ENCODE measurements around the gene BMPER.
A peak's percentile ranks its signal among the peaks of the same experiment; 100 is the strongest.

Gene BMPER

DNA sequence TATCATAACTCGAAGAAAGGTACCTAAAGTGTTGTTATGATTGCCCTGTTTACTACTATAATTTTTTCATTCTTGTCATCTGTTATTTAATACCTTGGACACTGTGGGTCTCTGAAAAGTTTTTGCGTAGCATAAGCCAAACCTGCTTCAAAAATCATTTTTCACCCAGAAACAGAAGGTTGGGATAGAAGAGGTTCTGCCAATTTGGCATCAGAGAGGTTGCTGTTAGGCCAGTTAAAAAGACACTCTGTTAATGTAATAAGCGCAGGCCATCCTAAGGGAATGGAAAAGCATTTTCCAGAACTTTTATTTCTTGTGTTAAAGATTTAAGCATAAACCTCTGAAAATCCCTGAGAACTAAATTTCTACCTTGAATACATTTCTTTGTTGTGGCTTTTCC lies 212.2 kb downstream of the BMPER start:
- ATAC-seq, result no peak
- no peak overlapping the region for H3K27ac Mint-ChIP-seq
- peaks cover 0 to 20% of the 10 kb centered on the region in 2 donors for H3K9me3 Mint-ChIP-seq

DNA sequence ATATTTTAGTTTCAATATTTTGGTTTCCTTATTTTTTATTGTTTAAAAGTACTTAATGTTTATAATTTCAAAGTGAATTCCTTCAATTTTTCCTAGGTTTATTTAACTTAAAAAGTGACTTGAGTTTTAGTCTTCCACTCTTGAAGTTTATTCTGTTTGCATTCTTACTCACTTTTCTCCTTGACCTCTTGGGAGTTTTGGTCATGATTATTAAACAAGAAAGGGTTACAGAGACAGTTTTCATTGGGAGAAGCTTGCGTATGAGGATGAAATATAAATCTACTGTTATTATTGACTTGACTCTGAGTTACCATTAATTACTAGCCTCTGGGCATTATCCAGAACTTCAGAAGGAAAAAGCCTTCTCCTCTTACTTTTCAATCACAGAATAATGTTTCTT lies 216.0 kb downstream of the BMPER start:
- Mint-ChIP-seq H3K4me3 (no peak overlapping the region), H3K27ac (no peak overlapping the region), H3K27me3 (no peaks in the 10 kb centered on the region), H3K9me3 (peaks cover 11 to 29% of the 10 kb centered on the region in 2 donors), H3K4me1 (no peaks in the 10 kb centered on the region)
- DNase-seq (no peak), ATAC-seq (no peak)

More for the DNA sequence above, 212.2 kb downstream of the BMPER start:
- no peak for DNase-seq
- no peaks in the 10 kb centered on the region for H3K4me1 Mint-ChIP-seq
- H3K4me3 Mint-ChIP-seq, result no peak overlapping the region
- H3K27me3 Mint-ChIP-seq, result no peaks in the 10 kb centered on the region

- Mint-ChIP-seq H3K27ac (no peak overlapping the region), H3K27me3 (no peaks in the 10 kb centered on the region), H3K9me3 (peaks cover 20 to 37% of the 10 kb centered on the region in 2 donors), H3K4me3 (no peak overlapping the region), H3K4me1 (no peaks in the 10 kb centered on the region)
- ATAC-seq, result no peak
- no peak for DNase-seq
These were observed 218.0 kb downstream of the BMPER start for GRCh38 chr7:34123316-34123715.

DNA sequence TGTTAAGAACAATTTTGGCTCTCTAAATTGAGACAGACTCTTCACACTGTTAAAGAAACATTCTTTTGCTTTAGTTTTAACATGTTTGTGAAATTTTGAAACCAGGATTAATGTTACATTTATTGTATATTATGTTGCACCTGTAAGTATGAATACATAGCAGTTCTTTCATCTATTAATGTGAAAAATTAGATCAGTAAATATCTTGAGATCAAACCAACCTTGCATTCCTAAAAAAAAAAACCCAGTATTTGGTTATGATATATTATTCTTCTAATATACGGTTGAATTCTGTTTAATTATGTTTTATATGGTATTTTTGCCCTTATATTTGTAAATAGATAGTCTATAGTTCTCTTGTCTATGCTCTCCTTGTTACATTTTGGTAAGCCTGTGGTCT lies 219.4 kb downstream of the BMPER start:
- Mint-ChIP-seq H3K4me3 (no peak overlapping the region), H3K27me3 (no peaks in the 10 kb centered on the region), H3K4me1 (no peaks in the 10 kb centered on the region), H3K9me3 (peaks cover 20 to 29% of the 10 kb centered on the region in 2 donors), H3K27ac (peak overlapping the region in 1 of 2 donors; percentile 49)
- ATAC-seq (no peak), DNase-seq (no peak)

DNA sequence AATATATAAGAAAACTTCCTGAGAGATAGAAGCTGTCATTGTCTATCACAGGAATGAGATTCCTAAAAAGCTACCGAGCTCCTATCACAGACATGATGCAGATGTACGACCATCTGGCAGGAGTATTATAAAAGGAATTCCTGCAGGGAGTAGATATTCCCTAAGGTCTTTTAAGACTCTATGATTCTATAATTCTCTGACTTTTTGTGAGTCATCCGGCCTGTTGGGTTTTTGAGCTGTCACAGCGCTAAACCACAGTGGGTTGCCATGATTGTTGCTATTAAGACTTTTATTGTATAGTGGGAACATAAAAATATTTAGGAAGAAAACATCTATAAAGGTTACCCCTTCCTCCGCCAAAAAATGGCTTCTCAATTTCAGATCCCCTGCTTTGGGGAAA lies 223.4 kb downstream of the BMPER start:
- H3K9me3 Mint-ChIP-seq, result peaks cover 27 to 29% of the 10 kb centered on the region in 2 donors
- no peak for ATAC-seq
- no peak for DNase-seq
- H3K27me3 Mint-ChIP-seq, result no peaks in the 10 kb centered on the region
- no peak overlapping the region for H3K4me3 Mint-ChIP-seq
- H3K4me1 Mint-ChIP-seq, result no peaks in the 10 kb centered on the region
- H3K27ac Mint-ChIP-seq, result no peak overlapping the region

DNA sequence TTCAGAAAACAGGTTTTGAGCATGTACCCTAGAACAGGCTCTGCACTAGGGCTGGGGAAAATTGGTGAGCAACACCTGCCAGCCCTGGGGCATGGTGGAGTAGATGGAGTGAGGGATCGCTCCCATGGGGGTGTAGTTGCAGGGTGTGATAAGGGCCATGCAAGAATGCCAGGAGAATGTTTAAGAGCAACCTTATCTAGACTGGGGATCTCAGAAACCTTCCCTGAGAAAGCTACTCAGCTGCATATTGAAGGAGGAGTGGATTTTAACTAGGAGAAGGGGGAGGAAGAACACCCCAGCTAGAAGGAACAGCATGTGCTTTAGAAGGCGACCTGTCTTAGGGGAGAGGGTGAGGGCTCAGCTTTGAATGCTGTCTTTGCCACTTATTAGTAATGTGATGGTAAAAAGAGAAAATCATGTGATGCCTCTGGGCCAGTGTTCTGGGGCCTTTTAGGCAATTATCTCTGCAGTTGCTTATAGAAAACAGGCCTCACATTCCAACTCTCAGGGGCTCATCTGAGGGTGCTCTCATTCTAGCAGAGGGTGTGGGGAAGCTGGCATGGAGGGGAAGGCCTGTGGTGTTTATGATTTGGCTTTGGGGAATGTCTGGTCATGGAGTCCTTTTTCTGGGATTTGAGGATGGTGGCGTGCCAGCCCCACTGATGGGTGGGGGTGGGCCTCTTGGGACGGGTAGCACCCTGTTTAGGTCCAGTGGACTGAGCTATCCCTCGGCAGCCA lies 225.4 kb downstream of the BMPER start:
- no peak for ATAC-seq
- H3K27ac Mint-ChIP-seq, result no peak overlapping the region
- DNase-seq, result no peak
- H3K4me3 Mint-ChIP-seq, result no peak overlapping the region
- H3K4me1 Mint-ChIP-seq, result no peaks in the 10 kb centered on the region
- H3K27me3 Mint-ChIP-seq, result no peaks in the 10 kb centered on the region
- H3K9me3 Mint-ChIP-seq, result peaks cover 20 to 23% of the 10 kb centered on the region in 2 donors

DNA sequence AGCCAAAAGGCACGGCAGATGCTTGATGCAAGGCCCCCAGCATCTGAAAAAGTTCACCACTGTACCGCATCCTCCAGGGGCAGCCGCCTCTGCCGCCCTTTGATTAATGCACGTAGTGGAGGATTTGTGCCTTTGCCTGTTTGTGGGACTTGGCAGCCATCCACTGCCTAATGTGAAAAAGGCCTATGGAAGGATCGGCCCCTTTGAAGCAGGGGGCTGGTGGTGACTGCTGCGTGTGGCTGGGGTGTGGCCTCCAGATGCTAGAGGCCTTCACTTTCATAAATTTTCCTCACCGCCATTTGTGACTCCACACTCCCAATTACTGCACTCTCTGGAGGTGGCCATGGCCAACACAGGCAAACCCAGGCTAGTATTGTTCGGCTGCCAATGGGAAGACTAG lies 226.0 kb downstream of the BMPER start:
- ATAC-seq (no peak), DNase-seq (no peak)
- H3K27ac Mint-ChIP-seq, result no peak overlapping the region
- H3K4me3 Mint-ChIP-seq, result no peak overlapping the region
- peaks cover 13 to 17% of the 10 kb centered on the region in 2 donors for H3K9me3 Mint-ChIP-seq
- H3K4me1 Mint-ChIP-seq, result no peaks in the 10 kb centered on the region
- no peaks in the 10 kb centered on the region for H3K27me3 Mint-ChIP-seq

DNA sequence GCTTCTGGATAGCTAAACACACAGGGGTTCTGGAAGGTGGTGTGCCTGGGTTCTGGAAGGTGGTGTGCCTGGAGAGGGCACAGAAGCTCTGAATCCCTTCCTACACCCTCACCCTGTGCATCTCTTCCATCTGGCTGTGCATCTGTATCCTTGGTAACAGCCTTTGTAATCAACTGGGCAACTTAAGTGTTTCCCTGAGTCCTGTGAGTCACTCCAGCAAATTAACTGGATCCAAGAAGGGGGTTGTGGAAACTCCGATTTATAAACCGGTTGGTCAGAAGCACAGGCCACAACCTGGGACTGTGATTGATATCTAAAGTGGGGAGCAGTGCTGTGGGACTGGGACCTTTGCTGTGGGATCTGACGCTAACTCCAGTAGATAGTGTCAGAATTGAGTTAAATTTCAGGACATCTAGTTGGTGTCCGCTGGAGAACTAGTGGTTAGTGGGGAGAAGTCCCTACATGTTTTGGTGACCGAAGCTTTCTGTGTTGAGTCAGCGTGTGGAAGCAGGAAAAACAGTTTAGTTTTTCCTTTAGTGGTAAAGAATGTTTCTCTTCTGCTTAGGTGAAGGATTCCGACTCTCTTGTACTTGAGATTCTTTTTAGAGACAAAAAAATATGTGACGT lies 228.1 kb downstream of the BMPER start:
- peaks cover 0 to 8% of the 10 kb centered on the region in 2 donors for H3K9me3 Mint-ChIP-seq
- H3K27ac Mint-ChIP-seq, result no peak overlapping the region
- ATAC-seq (no peak), DNase-seq (no peak)
- H3K27me3 Mint-ChIP-seq, result no peaks in the 10 kb centered on the region
- no peaks in the 10 kb centered on the region for H3K4me1 Mint-ChIP-seq
- no peak overlapping the region for H3K4me3 Mint-ChIP-seq

DNA sequence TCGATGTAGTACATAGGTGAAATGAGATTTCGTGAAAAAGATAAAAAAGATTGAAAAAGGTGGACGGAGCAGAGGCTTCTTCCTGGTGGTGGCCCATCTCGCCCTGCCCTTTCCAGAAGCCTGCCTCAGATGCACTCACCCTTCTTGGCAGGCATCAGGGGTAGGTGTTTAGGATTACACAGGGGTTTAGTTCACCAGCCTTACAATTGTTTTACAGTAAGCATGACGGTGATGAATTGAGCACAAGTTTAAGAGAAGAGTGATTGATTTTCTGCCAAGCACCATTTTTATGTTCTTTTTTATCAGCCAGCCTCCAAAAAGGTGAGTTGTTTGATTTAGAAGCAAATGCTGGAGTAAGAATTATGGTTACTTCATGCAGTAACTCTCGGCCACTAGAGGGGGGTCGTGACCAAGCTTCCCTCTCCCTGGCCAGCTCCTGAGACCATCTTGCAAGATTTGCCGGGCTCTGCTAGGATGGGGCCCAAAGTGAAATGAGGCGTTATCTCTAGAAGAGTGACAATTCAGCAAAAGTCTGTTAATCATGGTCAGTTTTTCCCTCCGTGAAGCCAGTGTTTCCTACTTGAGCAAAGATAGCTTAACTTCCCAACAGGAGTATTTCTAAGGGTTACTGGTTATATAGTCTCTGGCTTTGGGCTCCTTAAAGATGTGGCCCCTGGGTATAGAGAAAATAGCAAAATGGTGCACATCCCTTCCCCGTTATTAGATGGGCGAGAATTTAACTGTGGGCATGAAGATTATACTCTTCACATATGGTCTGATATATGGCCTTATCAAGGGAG lies 228.8 kb downstream of the BMPER start:
- H3K4me3 Mint-ChIP-seq, result no peak overlapping the region
- DNase-seq (peak in 1 of 2 donors; percentile 16), ATAC-seq (no peak)
- no peaks in the 10 kb centered on the region for H3K4me1 Mint-ChIP-seq
- no peaks in the 10 kb centered on the region for H3K27me3 Mint-ChIP-seq
- peaks cover 0 to 8% of the 10 kb centered on the region in 2 donors for H3K9me3 Mint-ChIP-seq
- no peak overlapping the region for H3K27ac Mint-ChIP-seq

GRCh38 chr7:34135924-34136323 lies 230.6 kb downstream of the BMPER start:
- Mint-ChIP-seq H3K27me3 (no peaks in the 10 kb centered on the region), H3K4me3 (no peak overlapping the region), H3K9me3 (peaks cover 0 to 3% of the 10 kb centered on the region in 2 donors), H3K27ac (no peak overlapping the region), H3K4me1 (no peaks in the 10 kb centered on the region)
- no peak for DNase-seq
- no peak for ATAC-seq

DNA sequence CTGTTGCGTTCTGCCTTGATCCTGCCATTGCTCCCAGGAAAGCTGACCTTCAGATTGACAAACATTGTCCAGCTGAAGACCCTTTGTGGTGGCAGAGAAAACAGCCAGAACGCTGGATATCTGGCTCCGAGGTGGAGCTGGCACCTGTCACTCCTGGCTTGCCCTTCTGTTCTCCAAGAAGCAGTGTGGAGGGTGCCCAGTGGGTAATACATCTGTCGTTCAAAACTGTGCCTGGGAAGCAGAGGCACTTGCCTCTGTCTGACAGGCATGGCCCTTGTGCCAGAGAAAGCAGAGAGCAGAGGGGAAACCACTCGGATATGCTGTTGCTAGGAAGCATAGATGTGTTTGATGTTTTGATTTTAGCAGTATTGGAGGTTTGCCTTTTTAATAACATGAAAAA lies 231.4 kb downstream of the BMPER start:
- H3K9me3 Mint-ChIP-seq, result peaks cover 0 to 3% of the 10 kb centered on the region in 2 donors
- no peaks in the 10 kb centered on the region for H3K27me3 Mint-ChIP-seq
- ATAC-seq, result no peak
- no peaks in the 10 kb centered on the region for H3K4me1 Mint-ChIP-seq
- no peak overlapping the region for H3K27ac Mint-ChIP-seq
- DNase-seq, result no peak
- H3K4me3 Mint-ChIP-seq, result no peak overlapping the region

DNA sequence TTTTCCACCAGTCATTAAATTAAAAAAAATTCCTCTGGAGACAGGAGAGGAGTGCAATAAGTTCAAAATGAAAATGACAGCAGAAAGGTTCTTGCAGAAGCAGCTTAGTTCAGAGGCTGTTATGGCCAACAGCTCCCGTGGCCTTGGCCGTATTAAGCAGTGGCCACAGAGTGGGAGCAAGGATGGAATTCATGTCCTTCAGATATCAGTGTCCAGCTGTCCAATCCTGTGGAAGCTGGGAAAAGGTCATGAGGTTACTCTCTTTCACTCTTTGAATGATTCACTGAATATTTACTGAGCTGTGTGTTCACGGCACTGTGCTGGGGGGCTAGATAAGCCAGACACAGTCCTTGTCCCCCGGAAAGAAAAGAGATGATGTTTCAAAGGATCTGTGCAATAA lies 231.8 kb downstream of the BMPER start:
- H3K27ac Mint-ChIP-seq, result no peak overlapping the region
- no peaks in the 10 kb centered on the region for H3K4me1 Mint-ChIP-seq
- no peak for ATAC-seq
- no peak for DNase-seq
- H3K4me3 Mint-ChIP-seq, result no peak overlapping the region
- peaks cover 0 to 3% of the 10 kb centered on the region in 2 donors for H3K9me3 Mint-ChIP-seq
- H3K27me3 Mint-ChIP-seq, result no peaks in the 10 kb centered on the region

DNA sequence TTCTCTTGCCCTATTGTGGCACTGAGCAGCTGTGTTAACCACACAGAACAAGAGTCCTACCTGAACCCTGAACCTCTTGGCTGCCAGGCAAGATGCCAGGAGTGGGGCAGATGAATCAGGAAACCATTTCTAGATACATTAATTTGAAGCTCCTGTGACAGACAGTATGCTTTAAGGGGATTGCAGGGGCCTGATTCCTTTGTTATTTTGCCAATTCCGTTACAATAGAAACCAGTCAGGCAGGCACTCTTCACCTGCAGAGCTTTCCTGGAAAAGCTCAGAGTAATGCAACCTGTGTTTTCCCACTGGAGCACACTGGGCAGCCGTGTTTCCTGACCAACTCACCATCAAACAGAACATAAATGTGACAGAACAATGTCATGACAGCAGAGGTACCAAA lies 233.1 kb downstream of the BMPER start:
- Mint-ChIP-seq H3K4me3 (no peak overlapping the region), H3K27me3 (no peaks in the 10 kb centered on the region), H3K9me3 (peaks cover 0 to 3% of the 10 kb centered on the region in 2 donors), H3K27ac (no peak overlapping the region), H3K4me1 (no peaks in the 10 kb centered on the region)
- DNase-seq (no peak), ATAC-seq (no peak)

GRCh38 chr7:34139086-34139485 lies 233.7 kb downstream of the BMPER start:
- Mint-ChIP-seq H3K27ac (no peak overlapping the region), H3K9me3 (no peaks in the 10 kb centered on the region), H3K27me3 (no peaks in the 10 kb centered on the region), H3K4me1 (no peaks in the 10 kb centered on the region), H3K4me3 (no peak overlapping the region)
- ATAC-seq (no peak), DNase-seq (no peak)

GRCh38 chr7:34140066-34140465 lies 234.7 kb downstream of the BMPER start:
- H3K27ac Mint-ChIP-seq, result no peak overlapping the region
- no peaks in the 10 kb centered on the region for H3K27me3 Mint-ChIP-seq
- DNase-seq (no peak), ATAC-seq (no peak)
- H3K4me1 Mint-ChIP-seq, result no peaks in the 10 kb centered on the region
- H3K9me3 Mint-ChIP-seq, result no peaks in the 10 kb centered on the region
- no peak overlapping the region for H3K4me3 Mint-ChIP-seq

DNA sequence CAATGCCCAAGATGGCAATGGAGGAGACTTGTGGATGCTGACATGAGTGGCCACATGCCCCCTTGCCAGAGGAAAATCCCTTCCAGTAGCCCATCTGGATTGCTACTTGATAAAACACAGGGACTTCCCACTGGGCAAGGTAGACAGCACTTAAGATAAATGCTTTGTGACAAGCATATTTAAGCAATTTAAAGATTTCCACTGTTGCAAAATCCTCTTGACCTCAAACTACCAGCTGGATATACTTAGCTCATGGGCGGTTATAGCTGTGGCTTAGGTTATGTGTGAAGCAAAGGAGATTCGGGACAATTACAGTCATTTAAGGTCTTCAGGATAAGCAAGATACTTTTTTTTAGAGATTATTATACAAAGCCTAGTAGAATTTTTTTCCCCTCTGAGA lies 238.1 kb downstream of the BMPER start:
- H3K27ac Mint-ChIP-seq, result no peak overlapping the region
- H3K9me3 Mint-ChIP-seq, result no peaks in the 10 kb centered on the region
- H3K4me3 Mint-ChIP-seq, result no peak overlapping the region
- no peaks in the 10 kb centered on the region for H3K27me3 Mint-ChIP-seq
- ATAC-seq (no peak), DNase-seq (no peak)
- H3K4me1 Mint-ChIP-seq, result no peaks in the 10 kb centered on the region

Measured in stimulated activated naive CD8-positive, alpha-beta T cell treated with anti-CD3 and anti-CD28 coated beads, Interleukin-15, amount 100 ng/mL, for 72 hours (primary cell).